Measurements from ENCODE around the gene THRB.

THRB gene

DNA sequence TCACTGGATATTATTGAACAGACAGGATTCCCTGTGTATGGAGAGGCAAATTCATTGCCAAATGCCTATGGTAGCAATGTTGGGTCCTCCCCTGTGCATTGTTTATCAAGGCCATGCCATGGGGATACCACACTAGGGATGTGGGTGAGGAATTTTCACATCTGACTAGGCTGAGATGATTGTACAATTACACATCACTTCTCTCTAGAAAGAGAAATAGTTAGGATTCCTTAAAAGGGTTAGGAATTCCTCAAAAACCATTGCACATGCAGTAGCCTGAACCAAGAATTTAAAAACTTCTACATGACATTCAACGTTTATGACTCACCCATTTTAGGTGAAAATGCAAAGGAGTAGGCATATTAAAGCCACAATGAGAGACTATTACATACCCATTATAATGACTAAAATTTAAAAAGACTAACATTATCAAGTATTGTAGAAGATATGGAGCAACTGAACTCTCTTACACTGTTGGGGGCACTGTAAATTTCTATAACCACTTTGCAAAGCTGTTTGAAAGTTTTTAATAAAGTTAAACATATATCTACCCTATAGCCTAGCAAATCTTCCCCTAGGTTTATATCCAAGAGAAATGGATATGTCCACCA is 175.9 kb downstream of the THRB start:
- TF ChIP-seq, protein P1, sequence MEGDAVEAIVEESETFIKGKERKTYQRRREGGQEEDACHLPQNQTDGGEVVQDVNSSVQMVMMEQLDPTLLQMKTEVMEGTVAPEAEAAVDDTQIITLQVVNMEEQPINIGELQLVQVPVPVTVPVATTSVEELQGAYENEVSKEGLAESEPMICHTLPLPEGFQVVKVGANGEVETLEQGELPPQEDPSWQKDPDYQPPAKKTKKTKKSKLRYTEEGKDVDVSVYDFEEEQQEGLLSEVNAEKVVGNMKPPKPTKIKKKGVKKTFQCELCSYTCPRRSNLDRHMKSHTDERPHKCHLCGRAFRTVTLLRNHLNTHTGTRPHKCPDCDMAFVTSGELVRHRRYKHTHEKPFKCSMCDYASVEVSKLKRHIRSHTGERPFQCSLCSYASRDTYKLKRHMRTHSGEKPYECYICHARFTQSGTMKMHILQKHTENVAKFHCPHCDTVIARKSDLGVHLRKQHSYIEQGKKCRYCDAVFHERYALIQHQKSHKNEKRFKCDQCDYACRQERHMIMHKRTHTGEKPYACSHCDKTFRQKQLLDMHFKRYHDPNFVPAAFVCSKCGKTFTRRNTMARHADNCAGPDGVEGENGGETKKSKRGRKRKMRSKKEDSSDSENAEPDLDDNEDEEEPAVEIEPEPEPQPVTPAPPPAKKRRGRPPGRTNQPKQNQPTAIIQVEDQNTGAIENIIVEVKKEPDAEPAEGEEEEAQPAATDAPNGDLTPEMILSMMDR (IDR thresholded peaks at IDR 0.05), result no peak

DNA sequence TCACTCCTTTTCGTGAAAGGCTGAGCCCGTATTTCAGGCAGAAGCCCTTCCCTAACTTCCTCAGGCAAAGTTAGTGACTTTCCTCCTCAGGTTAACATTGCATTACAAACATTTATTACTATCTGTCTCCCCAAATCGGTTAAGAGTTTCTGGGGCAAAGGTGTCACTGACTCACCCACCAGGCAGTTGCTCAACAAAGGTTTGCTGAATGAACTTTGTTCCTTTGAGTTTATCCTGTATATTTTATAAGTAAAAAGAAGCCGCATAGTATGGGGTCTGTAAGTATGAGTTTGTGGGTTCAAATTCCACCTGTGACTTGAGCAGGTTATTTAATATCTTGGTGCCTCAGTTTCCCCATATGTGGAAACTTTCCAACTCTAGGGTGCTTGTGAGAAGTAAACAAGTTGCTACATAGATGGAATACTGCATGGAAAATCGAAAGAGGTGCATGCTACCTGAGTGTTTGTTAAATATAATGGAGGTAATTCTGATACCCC is 177.7 kb downstream of the THRB start:
- TF ChIP-seq, protein P1 (IDR thresholded peaks at IDR 0.05), result no peak

DNA sequence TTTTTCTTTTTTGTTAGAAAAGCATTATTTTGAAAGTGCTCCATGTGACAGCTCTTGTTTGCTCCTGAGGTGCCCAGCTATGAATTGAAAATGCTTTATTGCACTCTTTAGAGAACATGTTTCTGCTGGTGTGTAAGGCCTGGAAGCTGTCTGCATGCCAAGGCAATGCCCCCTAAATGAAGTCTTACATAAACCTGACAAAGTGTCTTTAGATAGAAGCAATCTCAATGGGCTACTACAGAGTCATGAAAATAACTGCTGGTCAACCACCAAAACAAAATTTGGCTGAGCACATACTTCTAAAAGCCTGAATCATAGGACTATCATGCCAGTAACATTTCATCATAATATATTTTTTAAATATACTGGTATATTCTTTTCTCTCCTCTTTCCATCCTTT is 178.7 kb downstream of the THRB start:
- TF ChIP-seq, protein P1 (IDR thresholded peaks at IDR 0.05), result no peak

DNA sequence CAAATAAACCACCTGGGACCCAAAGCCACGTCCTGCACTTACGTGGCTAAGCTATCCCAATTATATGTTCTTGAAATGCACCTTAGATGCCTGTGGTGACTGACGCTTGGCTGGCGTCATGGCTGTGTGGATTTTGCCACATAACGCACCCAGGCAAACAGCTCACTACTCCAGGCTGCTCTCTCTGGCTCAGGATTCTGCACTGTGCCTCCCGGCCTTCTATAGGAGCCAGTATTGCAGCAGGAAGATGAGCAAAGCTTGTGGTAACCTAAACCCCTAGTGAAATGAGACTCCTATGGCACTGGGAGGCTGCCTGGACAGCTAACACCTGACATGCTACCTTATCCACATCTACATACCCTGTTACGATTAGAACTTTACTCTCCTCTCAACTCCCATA is 179.3 kb downstream of the THRB start:
- TF ChIP-seq, protein P1 (IDR thresholded peaks at IDR 0.05), result no peak

DNA sequence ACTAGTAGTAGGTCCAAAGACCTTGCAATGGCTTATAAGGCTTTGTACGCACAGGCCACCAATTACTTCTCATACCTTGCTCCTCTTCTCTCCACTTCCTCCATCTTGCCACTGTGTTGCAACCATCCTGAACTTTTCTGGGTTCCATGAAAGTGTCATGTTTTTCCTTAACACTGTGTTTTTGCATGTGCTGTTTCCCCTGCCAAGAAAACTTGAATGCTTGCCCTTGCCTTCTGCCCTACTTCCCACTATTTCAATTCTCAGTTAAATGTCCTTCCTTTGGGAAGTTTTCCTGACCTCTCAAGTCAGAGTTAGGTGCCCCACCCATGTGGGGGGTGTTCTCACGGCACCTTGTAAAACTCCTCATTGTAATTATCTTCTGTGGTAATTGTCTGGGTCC is 182.8 kb downstream of the THRB start:
- TF ChIP-seq, protein P1 (IDR thresholded peaks at IDR 0.05), result no peak

DNA sequence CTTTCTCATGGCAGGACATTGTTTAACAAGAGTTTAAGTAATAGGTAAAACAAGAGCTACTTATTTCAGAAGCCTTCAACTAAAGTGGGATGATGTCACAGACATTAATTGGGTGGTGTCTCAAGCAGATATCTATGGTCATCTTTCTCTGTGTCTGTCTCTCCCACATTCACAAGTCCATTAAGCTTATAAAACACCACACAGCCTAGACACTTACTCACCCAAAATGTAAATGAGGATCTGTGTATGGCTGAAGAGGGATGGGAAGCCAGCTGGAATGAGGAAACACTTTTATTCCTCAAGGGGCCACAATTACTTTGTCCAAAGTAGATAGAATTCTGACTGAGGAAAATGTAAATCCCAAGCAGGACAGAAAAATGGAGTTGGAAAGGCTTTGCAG is 183.8 kb downstream of the THRB start:
- TF ChIP-seq, protein P1 (IDR thresholded peaks at IDR 0.05), result no peak

DNA sequence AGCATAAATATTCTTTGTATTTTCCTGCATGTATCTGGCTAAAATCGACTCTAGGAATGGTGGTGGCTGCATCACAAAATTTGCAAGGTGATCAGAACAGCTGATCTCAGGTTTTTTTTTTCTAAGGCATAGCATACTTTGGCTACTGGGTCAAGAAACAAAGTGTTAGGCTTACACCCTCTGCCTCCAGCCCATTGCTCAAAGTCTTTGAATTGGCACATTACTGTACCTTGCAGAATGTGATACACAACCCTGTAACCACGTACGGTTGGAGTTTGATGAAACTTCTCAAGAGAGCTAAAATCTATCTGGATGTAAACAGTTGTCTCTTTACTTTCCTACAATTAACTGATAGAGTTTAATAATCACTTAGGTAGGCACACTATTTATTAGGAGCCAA is 188.1 kb downstream of the THRB start:
- TF ChIP-seq, protein P1 (IDR thresholded peaks at IDR 0.05), result no peak

Measured in LNCAP (cell line).